SK-N-SH treated with all-trans-retinoic acid at 6 μM for 48 hours (cell line): ENCODE results near the gene C1QTNF5.
A peak's percentile ranks its signal among the peaks of the same experiment; 100 is the strongest.

ENCODE experiments used
- ATAC-seq: fragments of 200-7000 bp; cut with Tn5 transposase; 3 replicates; pipeline ENCODE4 v1.9.1; 2020; ENCODE audit warnings: mild to moderate bottlenecking, moderate library complexity
- ARNTL ChIP-seq: fragments of 450-650 bp; formaldehyde crosslinking; IDR thresholded peaks from 2 replicates; pipeline ENCODE4 v1.5.0; 2020; ENCODE audit warnings: low read depth, mild to moderate bottlenecking, moderate library complexity, borderline replicate concordance
- BACH2 ChIP-seq: fragments of 250-450 bp; sonication (Bioruptor Pico); IDR thresholded peaks from 2 replicates; pipeline ENCODE4 v1.9.0; 2021; ENCODE audit warnings: mild to moderate bottlenecking, borderline replicate concordance
- CREB5 ChIP-seq: fragments of 250-450 bp; sonication (Bioruptor Pico); IDR thresholded peaks from 2 replicates; pipeline ENCODE4 v1.5.1; 2020; ENCODE audit warnings: low read depth, mild to moderate bottlenecking, moderate library complexity
- CSDC2 ChIP-seq: fragments of 250-450 bp; sonication (Bioruptor Pico); IDR thresholded peaks from 2 replicates; pipeline ENCODE4 v1.5.0; 2020; ENCODE audit warnings: mild to moderate bottlenecking, moderate library complexity
- CSRNP3 ChIP-seq: fragments of 250-450 bp; sonication (Bioruptor Pico); IDR thresholded peaks from 2 replicates; pipeline ENCODE4 v1.5.1; 2021; ENCODE audit warnings: mild to moderate bottlenecking, moderate library complexity
- ISL1 ChIP-seq: fragments of 250-450 bp; sonication (Bioruptor Pico); IDR thresholded peaks from 2 replicates; pipeline ENCODE4 v2.1.2; 2022; ENCODE audit warnings: mild to moderate bottlenecking, moderate library complexity
- OSR1 ChIP-seq: fragments of 250-450 bp; sonication (Bioruptor Pico); IDR thresholded peaks from 2 replicates; pipeline ENCODE4 v1.8.0; 2022; ENCODE audit warnings: moderate library complexity, mild to moderate bottlenecking, inconsistent platforms
- PATZ1 ChIP-seq: fragments of 250-450 bp; sonication (Bioruptor Pico); IDR thresholded peaks from 2 replicates; pipeline ENCODE4 v1.8.0; 2020; ENCODE audit warnings: mild to moderate bottlenecking, moderate library complexity, borderline replicate concordance
- PPARA ChIP-seq: fragments of 250-450 bp; sonication (Bioruptor Pico); IDR thresholded peaks from 2 replicates; pipeline ENCODE4 v1.5.0; 2020; ENCODE audit warnings: mild to moderate bottlenecking, borderline replicate concordance
- RARB ChIP-seq: fragments of 250-450 bp; sonication (Bioruptor Pico); IDR thresholded peaks from 2 replicates; pipeline ENCODE4 v1.8.0; 2021; ENCODE audit warnings: mild to moderate bottlenecking, moderate library complexity
- SNAI2 ChIP-seq: fragments of 250-450 bp; sonication (Bioruptor Pico); IDR thresholded peaks from 2 replicates; pipeline ENCODE4 v1.5.0; 2020; ENCODE audit warnings: mild to moderate bottlenecking, moderate library complexity
- TCF4 ChIP-seq: fragments of 250-450 bp; sonication (Bioruptor Pico); IDR thresholded peaks from 2 replicates; pipeline ENCODE4 v1.8.0; 2021; ENCODE audit warnings: mild to moderate bottlenecking, moderate library complexity, borderline replicate concordance
- TOX ChIP-seq: fragments of 250-450 bp; sonication (Bioruptor Pico); IDR thresholded peaks from 2 replicates; pipeline ENCODE4 v1.8.0; 2021; ENCODE audit warnings: mild to moderate bottlenecking, moderate library complexity, borderline replicate concordance
- ZC3H10 ChIP-seq: fragments of 250-450 bp; sonication (Bioruptor Pico); IDR thresholded peaks from 2 replicates; pipeline ENCODE4 v1.5.1; 2021; ENCODE audit warnings: mild to moderate bottlenecking, moderate library complexity
- ZFP3 ChIP-seq: fragments of 250-450 bp; sonication (Bioruptor Pico); IDR thresholded peaks from 2 replicates; pipeline ENCODE4 v1.5.0; 2020; ENCODE audit warnings: mild to moderate bottlenecking, moderate library complexity
- ZFP30 ChIP-seq: fragments of 450-650 bp; formaldehyde crosslinking; IDR thresholded peaks from 2 replicates; pipeline ENCODE4 v1.5.0; 2022; ENCODE audit warnings: mild to moderate bottlenecking, moderate library complexity
- ZNF70 ChIP-seq: fragments of 450-650 bp; formaldehyde crosslinking; IDR thresholded peaks from 2 replicates; pipeline ENCODE4 v1.5.0; 2020; ENCODE audit warnings: mild to moderate bottlenecking, moderate library complexity
- ZNF8 ChIP-seq: fragments of 450-650 bp; formaldehyde crosslinking; IDR thresholded peaks from 2 replicates; pipeline ENCODE4 v1.5.0; 2020; ENCODE audit warnings: mild to moderate bottlenecking, moderate library complexity

C1QTNF5 gene

GRCh38 chr11:119380827-119381180 is 40.1 kb upstream of the C1QTNF5 start:
- no peak for ATAC-seq
- TF ChIP-seq ISL1: no peak
- no peak for TF ChIP-seq TOX
- TF ChIP-seq ZNF8 (CRISPR knock-in tag): no peak
- no peak for TF ChIP-seq BACH2 (CRISPR knock-in tag)
- no peak for TF ChIP-seq PATZ1
- TF ChIP-seq CSDC2 (CRISPR knock-in tag): no peak
- no peak for TF ChIP-seq CSRNP3 (CRISPR knock-in tag)
- TF ChIP-seq ZFP30 (CRISPR knock-in tag): no peak
- no peak for TF ChIP-seq ZNF70 (CRISPR knock-in tag)
- no peak for TF ChIP-seq CREB5
- no peak for TF ChIP-seq ARNTL
- no peak for TF ChIP-seq OSR1 (CRISPR knock-in tag)
- no peak for TF ChIP-seq ZFP3 (CRISPR knock-in tag)
- no peak for TF ChIP-seq PPARA (CRISPR knock-in tag)
- no peak for TF ChIP-seq ZC3H10 (CRISPR knock-in tag)
- no peak for TF ChIP-seq TCF4 (CRISPR knock-in tag)
- no peak for TF ChIP-seq RARB (CRISPR knock-in tag)
- TF ChIP-seq, all 23 proteins: peak for 0

GRCh38 chr11:119380160-119380826 is 39.6 kb upstream of the C1QTNF5 start:
- TF ChIP-seq TCF4 (CRISPR knock-in tag) (no peak), ARNTL (no peak), CREB5 (no peak)

GRCh38 chr11:119378851-119379465 is 38.3 kb upstream of the C1QTNF5 start:
- peak; percentile 23 for ATAC-seq
- TF ChIP-seq ARNTL (no peak), ZNF8 (CRISPR knock-in tag) (no peak), PATZ1 (no peak), PPARA (CRISPR knock-in tag) (no peak), CREB5 (no peak), ISL1 (no peak), CSDC2 (CRISPR knock-in tag) (no peak), OSR1 (CRISPR knock-in tag) (no peak), BACH2 (CRISPR knock-in tag) (no peak), TOX (no peak), ZNF70 (CRISPR knock-in tag) (no peak), SNAI2 (CRISPR knock-in tag) (no peak)

More at GRCh38 chr11:119380160-119380826, 39.6 kb upstream of the C1QTNF5 start:
- ATAC-seq: no peak
